Naive thymus-derived CD4-positive, alpha-beta T cell (primary cell): ENCODE data around the gene NEAT1. TPM values are rescaled to one million over a fixed set of nuclear protein-coding genes. Genes with fewer than 3 reads are reported as not detected.

Source experiments
- ATAC-seq: fragments of 150-1000 bp; cut with Tn5 transposase; 2 replicates; pipeline ENCODE4 v1.10.0; 2021; ENCODE audit warnings: mild to moderate bottlenecking, moderate library complexity
- CTCF ChIA-PET: fragments of 350-600 bp; sonication (Branson Sonifier 250); formaldehyde crosslinking; loops from one replicate; lab custom pipeline; 2021; ENCODE audit warnings: antibody characterized with exemption; lab: Charles Lee
- POLR2A ChIA-PET: fragments of 350-600 bp; sonication (Branson Sonifier 250); formaldehyde crosslinking; loops from one replicate; lab custom pipeline; 2021; ENCODE audit warnings: antibody characterized with exemption, inconsistent platforms; lab: Charles Lee
- DNase-seq, 9 donors: peaks; one replicate each; pipeline versions ENCODE4 v3.0.0 to v3.0.0-alpha.2; 2020 to 2022; ENCODE audit warnings: mixed read lengths in 1 of 9
- H3K27ac ChIP-seq: one replicate; pipeline ENCODE4 v1.7.0; 2013; ENCODE audit warnings: mild to moderate bottlenecking, low read depth, low read length, moderate library complexity
- H3K27me3 ChIP-seq, 2 donors: one replicate each; pipeline ENCODE4 v1.7.0; 2013; ENCODE audit warnings: low read length in 2 of 2, mild to moderate bottlenecking in 2 of 2, moderate library complexity in 2 of 2; ENCODE audit not compliant: control insufficient read depth in 2 of 2, insufficient read depth in 2 of 2
- H3K36me3 ChIP-seq, 3 experiments: 1 replicate in 2 of 3; 2 replicates in 1 of 3; pipeline ENCODE4 v1.7.0; 2013; ENCODE audit warnings: low read length in 3 of 3, mild to moderate bottlenecking in 3 of 3, moderate library complexity in 1 of 3; ENCODE audit not compliant: insufficient read depth in 3 of 3, control insufficient read depth in 2 of 3
- H3K4me1 ChIP-seq, 2 donors: one replicate each; pipeline ENCODE4 v1.7.0; 2013; ENCODE audit warnings: low read length in 2 of 2, mild to moderate bottlenecking in 2 of 2, moderate library complexity in 1 of 2; ENCODE audit not compliant: control insufficient read depth in 2 of 2, insufficient read depth in 2 of 2
- H3K4me3 ChIP-seq: 2 replicates; pipeline ENCODE4 v1.7.0; 2013; ENCODE audit warnings: mild to moderate bottlenecking, low read length
- H3K9me3 ChIP-seq, 3 experiments: 1 replicate in 2 of 3; 2 replicates in 1 of 3; pipeline ENCODE4 v1.7.0; 2013; ENCODE audit warnings: low read length in 3 of 3; ENCODE audit not compliant: control insufficient read depth in 2 of 3
- H3K27ac Mint-ChIP-seq, 9 donors: one replicate each; pipeline ENCODE4 v1.8.0; 2020 to 2022; ENCODE audit warnings: mixed read lengths in 9 of 9, mild to moderate bottlenecking in 8 of 9, moderate library complexity in 5 of 9, inconsistent platforms in 2 of 9
- H3K27me3 Mint-ChIP-seq, 5 donors: one replicate each; pipeline ENCODE4 v1.8.0; 2021 to 2022; ENCODE audit warnings: mixed read lengths in 5 of 5, mild to moderate bottlenecking in 1 of 5
- H3K36me3 Mint-ChIP-seq, 5 donors: one replicate each; pipeline ENCODE4 v1.8.0; 2020 to 2022; ENCODE audit warnings: mixed read lengths in 5 of 5, mild to moderate bottlenecking in 3 of 5, inconsistent platforms in 1 of 5
- H3K4me1 Mint-ChIP-seq, 7 donors: one replicate each; pipeline ENCODE4 v1.8.0; 2020 to 2022; ENCODE audit warnings: mixed read lengths in 7 of 7, mild to moderate bottlenecking in 3 of 7, inconsistent platforms in 1 of 7
- H3K4me3 Mint-ChIP-seq, 10 donors: one replicate each; pipeline ENCODE4 v1.8.0; 2020 to 2022; ENCODE audit warnings: mild to moderate bottlenecking in 10 of 10, mixed read lengths in 10 of 10, moderate library complexity in 6 of 10, inconsistent platforms in 2 of 10
- H3K9me3 Mint-ChIP-seq, 11 donors: one replicate each; pipeline ENCODE4 v1.8.0; 2020 to 2022; ENCODE audit warnings: mixed read lengths in 11 of 11, mild to moderate bottlenecking in 4 of 11, inconsistent platforms in 1 of 11, moderate library complexity in 1 of 11
- intact Hi-C, 2 donors: fragments of 100-400 bp; cut with micrococcal nuclease; formaldehyde crosslinking; loops; one replicate each; pipeline ENCODE4 v1.15.1; 2023
- polyA plus RNA-seq, 2 donors: library from polyadenylated mRNA; unstranded; fragments of 300-500 nt; fragmentation: Illumina TruSeq; gene quantifications; one replicate each; pipeline ENCODE4 v1.2.3, GENCODE V29; 2021
- total RNA-seq, 6 experiments: library from RNA in 5 of 6; stranded (reverse) in 5 of 6; gene quantifications; 1 replicate in 5 of 6; 2 replicates in 1 of 6; pipeline ENCODE4 v1.2.3 and lab custom pipeline; 2021 to 2026

Gene NEAT1
- total and polyA plus RNA-seq, 7 experiments from 2014 or later: 2.5 to 1,454 (median 401) TPM

DNA sequence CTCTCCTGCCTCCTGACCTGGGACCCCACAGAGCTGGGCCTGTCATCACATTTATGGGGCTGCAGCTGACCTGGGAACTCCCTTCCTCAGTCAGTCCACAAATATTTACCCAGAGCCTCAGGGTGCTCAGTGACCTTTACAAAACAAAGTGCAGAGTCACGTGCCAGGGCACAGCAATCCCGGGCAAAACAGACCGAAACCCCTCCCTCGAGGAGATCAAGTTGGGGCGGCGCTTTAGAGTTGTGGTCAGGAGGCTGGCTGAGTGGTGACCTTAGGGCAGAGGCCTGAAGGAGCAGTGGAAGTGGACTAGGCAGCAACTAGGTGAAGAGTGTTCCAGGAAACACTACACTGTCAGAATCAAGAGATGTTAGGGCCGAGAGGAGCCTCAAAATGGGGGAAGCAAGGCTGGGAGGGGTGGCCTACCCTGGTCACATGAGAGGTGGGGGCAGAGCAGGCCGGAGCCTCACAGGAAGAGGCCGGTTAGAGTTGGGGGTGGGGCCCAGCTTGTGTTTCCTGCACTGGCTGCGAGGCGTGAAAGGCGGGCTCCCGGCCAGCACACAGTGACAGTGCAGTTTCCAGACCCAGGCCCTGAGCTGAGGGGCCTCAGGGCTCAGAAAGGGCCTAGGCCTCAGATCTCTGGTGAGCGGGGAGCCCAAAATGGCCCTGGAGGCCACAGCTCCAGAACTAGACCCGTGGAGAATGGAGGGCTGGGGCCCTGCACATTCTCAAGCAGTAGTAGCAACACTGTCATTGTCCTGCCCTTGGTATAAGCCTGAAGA is 3.7 kb upstream of the NEAT1 start:
- no peaks in the 10 kb centered on the region for H3K27me3 ChIP-seq
- H3K27ac ChIP-seq: peak overlapping the region; percentile 98
- peaks cover 36 to 46% of the 10 kb centered on the region in 2 donors for H3K4me1 ChIP-seq
- peak overlapping the region; percentile 82 for H3K4me3 ChIP-seq
- H3K9me3 ChIP-seq: no peaks in the 10 kb centered on the region
- Mint-ChIP-seq H3K4me1 (peaks cover 36 to 65% (median 45%) of the 10 kb centered on the region in 7 donors), H3K27me3 (peaks cover 0 to 15% (median 0%) of the 10 kb centered on the region in 5 donors), H3K4me3 (peak overlapping the region; percentile 92 to 100 (median 97)), H3K36me3 (peaks cover 0 to 12% (median 4%) of the 10 kb centered on the region in 5 donors), H3K27ac (peak overlapping the region; percentile 97 to 100 (median 99)), H3K9me3 (peaks cover 0 to 11% (median 0%) of the 10 kb centered on the region in 11 donors)
- DNase-seq (peak; percentile 33 to 89 (median 48)), ATAC-seq (peak; percentile 51)
- CTCF ChIA-PET: interaction anchor here (0.8 to 7.7 kb wide), 4 partner anchors 11 to 80 kb away, joined by 6 to 68 read pairs (median 14); partner anchors contain the start of gene MALAT1
- intact Hi-C loops: loop anchor here (1.0 to 5.0 kb wide), 2 partner anchors 8 to 52 kb away; no protein-coding TSS in a partner anchor
- POLR2A ChIA-PET: interaction anchor here (0.6 to 21.7 kb wide), 21 partner anchors 8 to 302 kb away, joined by 3 to 2591 read pairs (median 5); partner anchors contain the start of genes FRMD8, MALAT1, RNASEH2C and SCYL1
- H3K36me3 ChIP-seq: peaks cover 0 to 10% (median 0%) of the 10 kb centered on the region in 3 experiments

DNA sequence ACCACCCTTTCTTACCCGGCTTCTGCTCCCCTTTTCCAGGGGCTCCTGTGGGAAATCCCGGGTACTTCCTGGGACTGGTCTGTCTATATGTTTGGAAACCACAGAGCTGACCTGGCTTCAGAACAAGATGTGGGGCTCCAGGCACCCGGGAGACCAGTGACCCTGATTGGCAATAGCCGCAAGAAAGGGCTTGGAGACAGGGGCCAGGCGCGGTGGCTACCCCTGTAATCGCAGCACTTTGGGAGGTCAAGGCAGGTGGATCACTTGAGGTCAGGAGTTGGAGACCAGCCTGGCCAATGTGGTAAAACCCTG is 3.2 kb upstream of the NEAT1 start:
- Histone ChIP-seq H3K4me1 (peaks cover 36 to 46% of the 10 kb centered on the region in 2 donors), H3K27me3 (no peaks in the 10 kb centered on the region), H3K27ac (peak overlapping the region; percentile 98), H3K9me3 (no peaks in the 10 kb centered on the region), H3K4me3 (peak overlapping the region; percentile 82), H3K36me3 (peaks cover 0 to 8% (median 0%) of the 10 kb centered on the region in 3 experiments)
- intact Hi-C loops: loop anchor here (1.0 to 5.0 kb wide), 2 partner anchors 8 to 52 kb away; no protein-coding TSS in a partner anchor
- ATAC-seq (no peak), DNase-seq (peak in 1 of 9 donors; percentile 9)
- POLR2A ChIA-PET: interaction anchor here (0.6 to 21.7 kb wide), 18 partner anchors 8 to 427 kb away, joined by 3 to 2591 read pairs (median 5); partner anchors contain the start of genes FRMD8, MALAT1, RNASEH2C and SCYL1
- peak overlapping the region; percentile 92 to 100 (median 97) for H3K4me3 Mint-ChIP-seq
- peaks cover 3 to 18% (median 7%) of the 10 kb centered on the region in 5 donors for H3K36me3 Mint-ChIP-seq
- peaks cover 36 to 69% (median 45%) of the 10 kb centered on the region in 7 donors for H3K4me1 Mint-ChIP-seq
- CTCF ChIA-PET: interaction anchor here (0.8 to 7.7 kb wide), 7 partner anchors 11 to 88 kb away, joined by 3 to 68 read pairs (median 7); partner anchors contain the start of gene MALAT1
- peak overlapping the region; percentile 97 to 100 (median 99) for H3K27ac Mint-ChIP-seq
- H3K9me3 Mint-ChIP-seq: peaks cover 0 to 12% (median 0%) of the 10 kb centered on the region in 11 donors
- H3K27me3 Mint-ChIP-seq: peaks cover 0 to 19% (median 0%) of the 10 kb centered on the region in 5 donors

DNA sequence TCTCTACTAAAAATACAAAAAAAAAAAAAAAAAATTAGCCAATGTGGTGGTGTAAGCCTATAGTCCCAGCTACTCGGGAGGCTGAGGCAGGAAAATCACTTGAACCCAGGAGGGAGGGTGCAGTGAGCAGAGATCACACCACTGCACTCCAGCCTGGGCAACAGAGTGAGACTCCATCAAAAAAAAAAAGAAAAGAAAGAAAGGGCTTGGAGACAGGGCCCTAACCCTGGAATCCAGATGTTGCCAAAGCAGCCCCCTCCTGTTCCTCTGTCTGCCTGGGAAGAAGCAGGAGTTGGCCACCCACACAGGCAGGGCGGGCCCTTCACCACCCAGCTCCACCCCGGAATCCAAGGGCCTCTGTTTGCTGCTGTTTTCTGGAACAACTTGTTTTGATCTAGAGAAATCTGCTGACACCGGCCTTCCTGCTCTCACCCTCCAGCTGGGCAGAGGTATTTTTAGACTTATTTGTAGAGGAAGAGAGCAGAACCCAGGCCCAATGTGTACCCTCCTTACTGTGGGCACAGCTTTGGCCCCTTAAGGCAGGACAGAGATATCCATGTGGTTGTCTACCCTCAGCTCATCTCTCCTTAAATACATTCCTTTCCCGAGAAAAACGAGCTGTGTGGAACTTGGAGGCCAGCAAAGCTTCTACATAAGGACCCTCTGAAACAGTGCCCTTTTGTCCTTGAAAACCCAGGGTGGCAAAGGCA is 2.7 kb upstream of the NEAT1 start:
- Histone ChIP-seq H3K9me3 (no peaks in the 10 kb centered on the region), H3K36me3 (peaks cover 0 to 8% (median 0%) of the 10 kb centered on the region in 3 experiments), H3K27me3 (no peaks in the 10 kb centered on the region), H3K27ac (peak overlapping the region; percentile 98), H3K4me1 (peaks cover 36 to 46% of the 10 kb centered on the region in 2 donors), H3K4me3 (peak overlapping the region; percentile 82)
- Mint-ChIP-seq H3K27ac (peak overlapping the region; percentile 97 to 100 (median 99)), H3K4me3 (peak overlapping the region; percentile 92 to 100 (median 97)), H3K9me3 (peaks cover 0 to 15% (median 0%) of the 10 kb centered on the region in 11 donors), H3K36me3 (peaks cover 4 to 23% (median 9%) of the 10 kb centered on the region in 5 donors), H3K4me1 (peaks cover 36 to 74% (median 45%) of the 10 kb centered on the region in 7 donors), H3K27me3 (peaks cover 0 to 24% (median 0%) of the 10 kb centered on the region in 5 donors)
- POLR2A ChIA-PET: interaction anchor here (0.6 to 21.7 kb wide), 20 partner anchors 7 to 561 kb away, joined by 3 to 2591 read pairs (median 4); partner anchors contain the start of genes FAU, FRMD8, MALAT1 and MRPL49
- no peak for ATAC-seq
- CTCF ChIA-PET: interaction anchor here (0.8 to 7.7 kb wide), 10 partner anchors 10 to 91 kb away, joined by 3 to 68 read pairs (median 4); partner anchors contain the start of genes MALAT1 and SLC25A45
- intact Hi-C loops: loop anchor here (1.0 to 10.0 kb wide), 4 partner anchors 7 to 1197 kb away; partner anchors contain the start of genes RBM14 (in 1 of the 2) and SF1 (in 1 of the 2)
- DNase-seq: peak in 8 of 9 donors; percentile 50 to 74 (median 56)

DNA sequence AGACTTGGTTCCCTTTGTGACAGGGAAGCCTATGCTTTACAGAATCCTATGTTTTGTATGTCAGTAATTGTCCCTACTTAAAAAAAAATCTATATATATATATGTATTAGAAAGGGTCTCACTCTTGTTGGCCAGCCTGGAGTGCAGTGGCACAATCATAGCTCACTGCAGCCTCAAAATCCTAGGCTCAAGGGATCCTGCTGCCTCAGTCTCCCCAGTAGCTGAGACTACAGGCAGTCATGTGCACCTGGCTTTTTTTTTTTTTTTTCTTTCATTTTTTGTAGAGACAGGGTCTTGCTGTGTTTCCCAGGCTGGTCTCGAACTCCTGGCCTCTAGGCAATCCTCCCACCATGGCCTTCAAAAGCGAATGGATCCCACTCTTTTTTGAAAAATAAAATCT is 2.1 kb upstream of the NEAT1 start:
- intact Hi-C loops: loop anchor here in 1 of 2 donors (5.0 to 10.0 kb wide), 2 partner anchors 646 to 1197 kb away; partner anchors contain the start of genes RBM14 and SF1
- H3K9me3 Mint-ChIP-seq: peaks cover 0 to 19% (median 0%) of the 10 kb centered on the region in 11 donors
- ATAC-seq: no peak
- H3K27ac Mint-ChIP-seq: peak overlapping the region; percentile 97 to 100 (median 99)
- peaks cover 36 to 79% (median 44%) of the 10 kb centered on the region in 7 donors for H3K4me1 Mint-ChIP-seq
- Histone ChIP-seq H3K9me3 (no peaks in the 10 kb centered on the region), H3K4me3 (peak overlapping the region; percentile 82), H3K27ac (peak overlapping the region; percentile 98), H3K36me3 (peaks cover 0 to 8% (median 0%) of the 10 kb centered on the region in 3 experiments), H3K27me3 (no peaks in the 10 kb centered on the region), H3K4me1 (peaks cover 36 to 46% of the 10 kb centered on the region in 2 donors)
- peak overlapping the region; percentile 92 to 100 (median 97) for H3K4me3 Mint-ChIP-seq
- CTCF ChIA-PET: interaction anchor here (0.8 to 7.7 kb wide), 9 partner anchors 10 to 90 kb away, joined by 3 to 68 read pairs (median 6); partner anchors contain the start of genes MALAT1 and SLC25A45
- H3K36me3 Mint-ChIP-seq: peaks cover 5 to 29% (median 13%) of the 10 kb centered on the region in 5 donors
- H3K27me3 Mint-ChIP-seq: peaks cover 0 to 28% (median 0%) of the 10 kb centered on the region in 5 donors
- POLR2A ChIA-PET: interaction anchor here (0.6 to 21.7 kb wide), 15 partner anchors 7 to 561 kb away, joined by 3 to 2591 read pairs (median 5); partner anchors contain the start of genes FAU, FRMD8, MALAT1 and MRPL49
- peak in 1 of 9 donors; percentile 19 for DNase-seq

DNA sequence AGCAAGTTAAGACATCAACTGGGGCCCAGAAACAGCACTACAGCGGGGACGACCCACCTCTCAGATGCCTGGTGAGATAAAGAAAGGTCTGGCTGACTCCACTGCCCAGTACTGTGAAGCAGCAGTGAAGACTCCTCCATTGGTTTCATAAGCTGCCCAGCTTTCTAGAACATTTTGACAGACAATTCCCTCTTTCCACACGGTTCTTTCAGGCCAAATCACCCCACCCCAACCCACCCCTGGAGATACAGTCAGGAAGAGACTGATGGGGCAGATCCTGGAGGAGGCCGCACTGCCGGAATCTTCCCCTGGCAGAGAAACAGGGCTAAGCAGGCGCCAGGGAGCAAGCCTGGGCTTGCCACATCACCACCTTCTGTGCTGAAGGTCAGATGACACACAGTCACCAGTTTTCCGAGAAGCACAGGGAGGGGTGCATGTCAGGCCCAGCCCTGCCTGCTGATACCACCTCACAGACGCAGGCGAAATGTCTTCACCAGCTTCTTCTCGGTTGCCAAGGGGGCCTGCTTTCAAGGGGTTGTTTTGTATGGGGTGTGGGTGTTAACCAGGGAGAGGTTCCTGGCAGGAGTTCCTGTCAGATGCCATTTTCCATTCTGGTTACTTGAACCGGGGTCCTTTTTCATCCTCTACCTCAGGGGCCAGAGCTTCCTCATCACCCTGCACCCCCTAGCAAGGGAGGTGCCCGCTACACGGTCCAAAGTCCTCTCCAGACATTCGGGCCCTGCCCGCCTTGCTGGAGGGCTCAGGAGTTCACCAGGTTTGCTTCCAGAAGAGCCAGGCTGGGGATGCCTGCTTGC is 1.4 kb upstream of the NEAT1 start:
- peak overlapping the region; percentile 97 to 100 (median 99) for H3K27ac Mint-ChIP-seq
- peak; percentile 65 to 95 (median 85) for DNase-seq
- ChIA-PET CTCF (interaction anchor here (1.0 to 7.7 kb wide), 6 partner anchors 9 to 89 kb away, joined by 3 to 68 read pairs (median 6); partner anchors contain the start of gene MALAT1), POLR2A (interaction anchor here (0.7 to 21.7 kb wide), 20 partner anchors 6 to 847 kb away, joined by 3 to 2591 read pairs (median 4); partner anchors contain the start of genes EHBP1L1, FRMD8, MALAT1 and RAB1B)
- Histone ChIP-seq H3K4me1 (peaks cover 30 to 43% of the 10 kb centered on the region in 2 donors), H3K27me3 (no peaks in the 10 kb centered on the region), H3K27ac (peak overlapping the region; percentile 98), H3K4me3 (peak overlapping the region; percentile 74), H3K9me3 (no peaks in the 10 kb centered on the region), H3K36me3 (peaks cover 0 to 8% (median 0%) of the 10 kb centered on the region in 3 experiments)
- H3K4me1 Mint-ChIP-seq: peaks cover 33 to 76% (median 39%) of the 10 kb centered on the region in 7 donors
- intact Hi-C loops: loop anchor here in 1 of 2 donors (1.0 to 10.0 kb wide), 3 partner anchors 76 to 1196 kb away; partner anchors contain the start of genes RBM14 and SF1
- H3K9me3 Mint-ChIP-seq: peaks cover 0 to 19% (median 0%) of the 10 kb centered on the region in 11 donors
- peaks cover 5 to 34% (median 17%) of the 10 kb centered on the region in 5 donors for H3K36me3 Mint-ChIP-seq
- H3K27me3 Mint-ChIP-seq: peaks cover 0 to 31% (median 0%) of the 10 kb centered on the region in 5 donors
- peak; percentile 50 for ATAC-seq
- peak overlapping the region; percentile 92 to 100 (median 97) for H3K4me3 Mint-ChIP-seq
